Mucosa of descending colon (tissue), 3 donors: ENCODE measurements around the gene SPAG9. TPM values are rescaled to one million over a fixed set of nuclear protein-coding genes. Genes with fewer than 3 reads are reported as not detected.

Experiments used
- ATAC-seq: fragments of 200-7000 bp; cut with Tn5 transposase; one replicate; pipeline ENCODE4 v1.9.1; 2020; ENCODE audit warnings: mild to moderate bottlenecking, moderate library complexity
- DNase-seq, 3 donors: peaks; one replicate each; pipeline ENCODE4 v3.0.0-alpha.2; 2020
- H3K36me3 ChIP-seq: fragments of 200-600 bp; one replicate; pipeline ENCODE4 v1.8.0; 2021; ENCODE audit warnings: low read depth, mild to moderate bottlenecking
- H3K4me1 ChIP-seq: fragments of 200-600 bp; one replicate; pipeline ENCODE4 v1.8.0; 2021; ENCODE audit warnings: low read depth, mild to moderate bottlenecking
- H3K4me3 ChIP-seq: fragments of 200-600 bp; one replicate; pipeline ENCODE4 v1.8.0; 2021; ENCODE audit warnings: mild to moderate bottlenecking
- H3K9me3 ChIP-seq: fragments of 200-600 bp; one replicate; pipeline ENCODE4 v1.8.0; 2021; ENCODE audit warnings: mild to moderate bottlenecking
- CTCF ChIP-seq: fragments of 200-600 bp; IDR thresholded peaks from one replicate; pipeline ENCODE4 v1.8.0; 2022; ENCODE audit warnings: antibody characterized with exemption, mild to moderate bottlenecking
- intact Hi-C, 2 donors: fragments of 100-400 bp; cut with DNase I in 1 of 2; cut with micrococcal nuclease in 1 of 2; formaldehyde crosslinking; loops; one replicate each; pipeline versions ENCODE4 v1.11.0 to v1.11.1; 2022; cut with DNase I, micrococcal nuclease
- total RNA-seq, 3 donors: library from RNA; stranded (reverse); fragmentation: NEBNext Ultra II Directional in 2 of 3; extraction: Animal tissue kit (Norgen Biotek cat#: 25700) in 2 of 3; gene quantifications; one replicate each; pipeline versions ENCODE4 v1.2.1 to v1.2.4, GENCODE V29; 2021 to 2023
- donor health status: DM: no; HTN: no; CAD: no; lungs with moderate emphysema.
- donor health status: DM: no; HTN: no; CAD: no.
- donor health status: DM: no; HTN: yes; CAD: no.

SPAG9 gene
- total RNA-seq, 3 donors from 2014 or later = 64.1 to 96.7 (median 79.8) TPM

GRCh38 chr17:50977487-50978159, 143.0 kb downstream of the SPAG9 start:
- DNase-seq (no peak), ATAC-seq (no peak)
- intact Hi-C loops = no loop called here
- Histone ChIP-seq H3K36me3 (no peaks in the 10 kb centered on the region), H3K4me3 (no peak overlapping the region), H3K4me1 (no peaks in the 10 kb centered on the region), H3K9me3 (no peaks in the 10 kb centered on the region)
- no peak for TF ChIP-seq CTCF

- no peaks in the 10 kb centered on the region for H3K4me1 ChIP-seq
- no peak for DNase-seq
- H3K4me3 ChIP-seq = no peak overlapping the region
- TF ChIP-seq CTCF = no peak
- no peaks in the 10 kb centered on the region for H3K9me3 ChIP-seq
- intact Hi-C loops = no loop called here
- H3K36me3 ChIP-seq = no peaks in the 10 kb centered on the region
- ATAC-seq = no peak
Measured at GRCh38 chr17:50976951-50977472, 143.7 kb downstream of the SPAG9 start.

GRCh38 chr17:50973557-50974494, 146.8 kb downstream of the SPAG9 start:
- no peak for DNase-seq
- Histone ChIP-seq H3K9me3 (no peaks in the 10 kb centered on the region), H3K4me3 (no peak overlapping the region), H3K36me3 (no peaks in the 10 kb centered on the region), H3K4me1 (no peaks in the 10 kb centered on the region)
- TF ChIP-seq CTCF = no peak
- ATAC-seq = no peak
- intact Hi-C loops = no loop called here

- Histone ChIP-seq H3K4me1 (no peaks in the 10 kb centered on the region), H3K4me3 (no peak overlapping the region), H3K9me3 (no peaks in the 10 kb centered on the region), H3K36me3 (no peaks in the 10 kb centered on the region)
- no peak for ATAC-seq
- no peak for TF ChIP-seq CTCF
- no peak for DNase-seq
- intact Hi-C loops = no loop called here
Measured at GRCh38 chr17:50972577-50972976, 148.1 kb downstream of the SPAG9 start.

GRCh38 chr17:50967795-50968194, 152.9 kb downstream of the SPAG9 start:
- Histone ChIP-seq H3K9me3 (no peaks in the 10 kb centered on the region), H3K36me3 (no peaks in the 10 kb centered on the region), H3K4me1 (no peaks in the 10 kb centered on the region), H3K4me3 (no peak overlapping the region)
- ATAC-seq = no peak
- TF ChIP-seq CTCF = no peak
- no peak for DNase-seq
- intact Hi-C loops = loop anchor here in 1 of 2 donors (10.0 kb wide), 1 partner anchor 183 kb away; no protein-coding TSS in a partner anchor
